Bronchial epithelial cell (primary cell): ENCODE measurements around the gene ATP2C1. TPM values are rescaled to one million over a fixed set of nuclear protein-coding genes. Genes with fewer than 3 reads are reported as not detected.

Source experiments
- DNase-seq: peaks from one replicate; pipeline ENCODE4 v3.0.0-alpha.2; 2010; ENCODE audit warnings: low read depth
- FAIRE-seq: peaks from 2 replicates; lab custom pipeline; 2011; peaks lifted over from hg19 to GRCh38; lab: Jason Lieb, UNC
- H3K27me3 ChIP-seq: 2 replicates; pipeline ENCODE4 v1.5.1; 2011; ENCODE audit warnings: low read length; ENCODE audit not compliant: control insufficient read depth, insufficient read depth
- H3K36me3 ChIP-seq: 2 replicates; pipeline ENCODE4 v1.5.1; 2011; ENCODE audit warnings: low read length; ENCODE audit not compliant: control insufficient read depth, insufficient read depth
- H3K4me3 ChIP-seq: 2 replicates; pipeline ENCODE4 v1.5.1; 2011; ENCODE audit warnings: mild to moderate bottlenecking, low read depth, low read length, control low read depth
- total RNA-seq: library from RNA; depleted of rRNA; stranded (reverse); fragments of >200 nt; gene quantifications from 2 replicates; pipeline ENCODE4 v1.2.1, GENCODE V29; 2014
- TF ChIP-seq, protein P1 (sequence below): IDR thresholded peaks from 2 replicates; pipeline ENCODE4 v1.5.1; 2011; ENCODE audit warnings: mild to moderate bottlenecking, moderate library complexity, low read length, control low read depth, inconsistent platforms; ENCODE audit not compliant: insufficient read depth, severe bottlenecking

The ATP2C1 gene
- total RNA-seq, 1 donor from 2014 or later = 96.9 TPM

DNA sequence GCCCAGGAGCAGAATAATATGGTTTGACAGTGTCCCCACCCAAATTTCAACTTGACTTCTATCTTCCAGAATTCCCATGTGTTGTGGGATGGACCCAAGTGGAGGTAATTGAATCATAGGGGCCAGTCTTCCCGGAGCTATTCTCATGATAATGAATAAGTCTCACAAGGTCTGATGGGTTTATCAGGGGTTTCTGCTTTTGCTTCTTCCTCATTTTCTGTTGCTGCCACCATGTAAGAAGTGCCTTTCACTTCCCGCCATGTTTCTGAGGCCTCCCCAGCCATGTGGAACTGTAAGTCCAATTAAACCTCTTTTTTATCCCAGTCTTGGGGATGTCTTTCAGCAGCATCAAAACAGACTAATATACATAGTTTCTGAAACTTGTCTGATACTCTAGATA, 28.4 kb upstream of the ATP2C1 start:
- no peaks in the 10 kb centered on the region for H3K27me3 ChIP-seq
- no peaks in the 10 kb centered on the region for H3K36me3 ChIP-seq
- FAIRE-seq (no peak), DNase-seq (no peak)
- H3K4me3 ChIP-seq = no peak overlapping the region
- TF ChIP-seq, protein P1, sequence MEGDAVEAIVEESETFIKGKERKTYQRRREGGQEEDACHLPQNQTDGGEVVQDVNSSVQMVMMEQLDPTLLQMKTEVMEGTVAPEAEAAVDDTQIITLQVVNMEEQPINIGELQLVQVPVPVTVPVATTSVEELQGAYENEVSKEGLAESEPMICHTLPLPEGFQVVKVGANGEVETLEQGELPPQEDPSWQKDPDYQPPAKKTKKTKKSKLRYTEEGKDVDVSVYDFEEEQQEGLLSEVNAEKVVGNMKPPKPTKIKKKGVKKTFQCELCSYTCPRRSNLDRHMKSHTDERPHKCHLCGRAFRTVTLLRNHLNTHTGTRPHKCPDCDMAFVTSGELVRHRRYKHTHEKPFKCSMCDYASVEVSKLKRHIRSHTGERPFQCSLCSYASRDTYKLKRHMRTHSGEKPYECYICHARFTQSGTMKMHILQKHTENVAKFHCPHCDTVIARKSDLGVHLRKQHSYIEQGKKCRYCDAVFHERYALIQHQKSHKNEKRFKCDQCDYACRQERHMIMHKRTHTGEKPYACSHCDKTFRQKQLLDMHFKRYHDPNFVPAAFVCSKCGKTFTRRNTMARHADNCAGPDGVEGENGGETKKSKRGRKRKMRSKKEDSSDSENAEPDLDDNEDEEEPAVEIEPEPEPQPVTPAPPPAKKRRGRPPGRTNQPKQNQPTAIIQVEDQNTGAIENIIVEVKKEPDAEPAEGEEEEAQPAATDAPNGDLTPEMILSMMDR = no peak

DNA sequence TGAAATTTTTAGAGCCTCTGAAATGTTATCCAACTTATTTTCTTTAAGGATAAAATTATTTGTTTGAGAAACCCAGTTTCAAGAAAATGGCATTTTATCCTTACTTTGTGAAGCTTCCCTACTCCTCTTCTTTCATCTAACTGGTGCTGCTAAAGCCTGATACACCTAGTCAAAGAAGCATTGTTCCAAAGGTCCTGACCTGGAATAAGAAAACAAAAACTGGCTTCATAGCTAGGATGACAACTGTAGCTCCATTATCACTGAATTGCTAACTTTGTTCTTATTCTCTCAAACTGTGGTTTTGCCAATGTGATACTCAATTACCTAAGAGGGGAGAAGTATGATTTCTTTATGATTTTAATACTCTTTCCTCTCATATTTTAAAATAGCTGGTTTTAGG, 27.6 kb upstream of the ATP2C1 start:
- Histone ChIP-seq H3K36me3 (no peaks in the 10 kb centered on the region), H3K4me3 (no peak overlapping the region), H3K27me3 (no peaks in the 10 kb centered on the region)
- no peak for DNase-seq
- FAIRE-seq = no peak
- TF ChIP-seq, protein P1 = no peak

DNA sequence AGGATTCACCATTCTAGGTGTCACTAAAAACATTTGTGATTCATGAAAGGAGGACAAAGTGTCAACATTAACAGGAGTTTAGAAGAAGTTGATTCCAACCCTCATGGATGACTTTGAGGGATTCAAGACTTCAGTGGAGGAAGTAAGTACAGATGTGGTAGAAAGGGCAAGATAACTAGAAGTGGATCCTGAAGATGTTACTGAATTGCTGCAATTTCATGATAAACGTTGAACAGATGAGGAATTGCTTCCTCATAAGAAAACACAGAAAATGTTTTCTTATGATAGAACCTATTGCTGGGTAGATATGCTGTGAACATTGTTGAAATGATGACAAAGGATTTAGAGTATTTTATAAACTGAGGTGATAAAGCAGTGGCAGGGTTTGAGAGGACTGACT, 23.5 kb upstream of the ATP2C1 start:
- Histone ChIP-seq H3K4me3 (no peak overlapping the region), H3K36me3 (no peaks in the 10 kb centered on the region), H3K27me3 (no peaks in the 10 kb centered on the region)
- DNase-seq = no peak
- TF ChIP-seq, protein P1 = no peak
- FAIRE-seq = no peak

DNA sequence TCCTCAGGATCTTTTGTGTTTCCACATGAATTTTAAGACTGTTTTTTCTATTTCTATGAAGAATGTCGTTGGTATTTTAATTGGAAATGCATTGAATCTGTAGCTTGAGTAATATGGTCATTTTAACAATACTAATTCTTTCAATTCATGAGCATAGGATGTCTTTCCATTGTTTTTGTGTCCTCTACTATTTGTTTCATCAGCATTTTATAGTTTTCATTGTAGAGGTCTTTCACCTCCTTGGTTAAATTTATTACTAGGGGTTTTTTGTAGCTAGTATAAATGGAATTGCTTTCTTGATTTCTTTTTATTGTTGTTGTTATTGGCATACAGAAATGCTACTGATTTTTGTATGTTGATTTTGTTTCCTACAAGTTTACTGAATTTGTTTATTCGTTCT, 17.3 kb upstream of the ATP2C1 start:
- H3K36me3 ChIP-seq = no peaks in the 10 kb centered on the region
- DNase-seq = no peak
- no peak overlapping the region for H3K4me3 ChIP-seq
- TF ChIP-seq, protein P1 = no peak
- no peaks in the 10 kb centered on the region for H3K27me3 ChIP-seq
- no peak for FAIRE-seq

DNA sequence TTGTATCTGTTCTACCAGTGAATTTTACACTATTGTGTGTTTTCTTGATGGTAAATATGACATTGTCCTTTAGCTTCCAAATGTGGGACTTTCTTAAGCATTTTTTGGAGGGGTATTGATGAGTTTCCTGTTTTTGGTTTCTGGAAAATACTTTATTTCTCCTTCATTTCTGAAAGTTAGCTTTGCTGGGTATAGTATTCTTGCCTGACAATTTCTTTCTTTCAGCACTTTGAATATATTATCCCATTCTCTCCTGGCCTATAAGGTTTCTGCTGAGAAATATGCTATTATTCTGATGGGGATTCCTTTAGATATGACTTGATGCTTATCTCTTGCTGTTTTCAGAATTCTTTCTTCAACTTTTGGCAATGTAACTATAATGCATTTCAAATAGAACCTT, 15.4 kb upstream of the ATP2C1 start:
- FAIRE-seq = no peak

More for the DNA sequence above, 15.4 kb upstream of the ATP2C1 start:
- Histone ChIP-seq H3K36me3 (no peaks in the 10 kb centered on the region), H3K4me3 (no peak overlapping the region), H3K27me3 (no peaks in the 10 kb centered on the region)
- DNase-seq = no peak
- TF ChIP-seq, protein P1 = no peak
